Panc1 (cell line): ENCODE data around the gene CAMK2A. TPM values are rescaled to one million over a fixed set of nuclear protein-coding genes. Genes with fewer than 3 reads are reported as not detected.

Experiments used
- ATAC-seq: fragments of 200-7000 bp; cut with Tn5 transposase; 2 replicates; pipeline ENCODE4 v1.9.1; 2020; ENCODE audit warnings: mild to moderate bottlenecking, moderate library complexity
- BruUV-seq: library from RNA; stranded (reverse); fragments of 400-500 nt; replicated peaks from 2 replicates; lab custom pipeline; 2021; lab: Mats Ljungman, UMichigan
- CTCF ChIA-PET: fragments of 300-600 bp; sonication (Branson Sonifier 250); formaldehyde crosslinking; loops from one replicate; lab custom pipeline; 2022; ENCODE audit warnings: antibody characterized with exemption; lab: Charles Lee
- POLR2A ChIA-PET: fragments of 300-600 bp; sonication (Branson Sonifier 250); formaldehyde crosslinking; loops from one replicate; lab custom pipeline; 2022; ENCODE audit warnings: antibody characterized with exemption; lab: Charles Lee
- DNase-seq: peaks from one replicate; pipeline ENCODE4 v3.0.0-alpha.2; 2010; ENCODE audit warnings: low read depth, low spot score
- H3K27ac ChIP-seq: 2 replicates; pipeline ENCODE4 v1.5.1; 2011; ENCODE audit warnings: mild to moderate bottlenecking, low read length, inconsistent platforms
- H3K27me3 ChIP-seq: fragments of 200-500 bp; sonication (Bioruptor generic); 2 replicates; pipeline ENCODE4 v1.6.0; 2014; ENCODE audit warnings: low read length, inconsistent platforms; ENCODE audit not compliant: control insufficient read depth, insufficient read depth
- H3K36me3 ChIP-seq: fragments of 200-500 bp; sonication (Bioruptor generic); 2 replicates; pipeline ENCODE4 v1.5.1; 2014; ENCODE audit warnings: inconsistent platforms, mild to moderate bottlenecking, low read length, moderate library complexity; ENCODE audit not compliant: control insufficient read depth, insufficient read depth
- H3K4me1 ChIP-seq: 2 replicates; pipeline ENCODE4 v1.5.1; 2011; ENCODE audit warnings: inconsistent platforms, mild to moderate bottlenecking, low read length, moderate library complexity; ENCODE audit not compliant: control insufficient read depth, insufficient read depth
- H3K4me3 ChIP-seq, 2 experiments: 2 replicates each; pipeline ENCODE4 v1.5.1; 2011 to 2012; ENCODE audit warnings: low read depth in 2 of 2, low read length in 2 of 2, mild to moderate bottlenecking in 2 of 2, inconsistent platforms in 1 of 2, moderate library complexity in 1 of 2
- H3K9me3 ChIP-seq: fragments of 200-500 bp; sonication (Bioruptor generic); 2 replicates; pipeline ENCODE4 v1.5.1; 2014; ENCODE audit warnings: low read depth, mild to moderate bottlenecking, inconsistent platforms, low read length, moderate library complexity; ENCODE audit not compliant: control insufficient read depth, insufficient read depth
- POLR2AphosphoS5 ChIP-seq: IDR thresholded peaks from 2 replicates; pipeline ENCODE4 v1.6.1; 2012; ENCODE audit warnings: mild to moderate bottlenecking, low read depth, low read length, moderate library complexity
- SIN3A ChIP-seq: IDR thresholded peaks from 2 replicates; pipeline ENCODE4 v1.6.1; 2012; ENCODE audit warnings: low read depth, mild to moderate bottlenecking, low read length, moderate library complexity, borderline replicate concordance; ENCODE audit not compliant: insufficient read depth
- TCF7L2 ChIP-seq: IDR thresholded peaks from 2 replicates; pipeline ENCODE4 v1.6.1; 2011; ENCODE audit warnings: mild to moderate bottlenecking, low read depth, low read length, inconsistent platforms
- in situ Hi-C: cut with HindIII; loops from 2 replicates; pipeline ENCODE4 v1.10.0; 2016; ENCODE audit warnings: low sequenced_read_pairs, low pct_unique_long_range_greater_than_20kb
- intact Hi-C: fragments of 100-400 bp; cut with micrococcal nuclease; formaldehyde crosslinking; loops from one replicate; pipeline ENCODE4 v1.10.0; 2022; ENCODE audit not compliant: unreplicated experiment
- total RNA-seq: library from RNA; stranded (reverse); gene quantifications from one replicate; pipeline ENCODE4 v1.2.1, GENCODE V29; 2021; ENCODE audit not compliant: unreplicated experiment
- TF ChIP-seq, protein P1 (sequence below): fragments of 450-650 bp; IDR thresholded peaks from 2 replicates; pipeline ENCODE4 v1.5.1; 2017; ENCODE audit warnings: mild to moderate bottlenecking
- TF ChIP-seq, protein P2 (sequence below), 2 experiments: IDR thresholded peaks; 2 replicates each; pipeline ENCODE4 v1.6.1; 2011 to 2012; ENCODE audit warnings: low read depth in 2 of 2, control low read depth in 1 of 2, low read length in 1 of 2, mild to moderate bottlenecking in 1 of 2, moderate library complexity in 1 of 2; ENCODE audit not compliant: insufficient read depth in 1 of 2

The CAMK2A gene
- total RNA-seq, 1 experiment from 2014 or later, result 0.51 TPM

DNA sequence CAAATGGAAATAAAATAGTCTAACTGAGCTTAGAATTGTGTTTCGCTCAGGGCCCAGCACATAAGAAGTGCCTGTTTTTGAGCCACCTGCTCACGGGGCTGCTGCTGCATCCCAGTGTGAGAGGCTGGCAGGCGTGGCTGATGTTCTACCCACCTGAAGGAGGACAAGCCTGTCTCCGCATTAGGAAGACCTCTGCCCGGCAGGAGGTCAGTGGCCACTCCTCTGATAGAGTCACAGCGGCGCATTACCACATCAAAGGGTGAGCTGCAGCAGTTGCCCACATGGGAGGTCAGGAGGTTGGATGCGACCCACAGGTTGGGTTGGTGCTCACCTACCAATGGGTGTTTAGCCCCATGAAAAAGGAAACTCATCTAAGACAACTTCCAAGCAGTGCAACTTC is 103.4 kb downstream of the CAMK2A start:
- ChIA-PET POLR2A (interaction anchor here (0.6 kb wide), 1 partner anchor 12 kb away, joined by 4 read pairs; no protein-coding TSS in a partner anchor), CTCF (no interaction called here)
- Histone ChIP-seq H3K27me3 (peaks cover 9% of the 10 kb centered on the region), H3K9me3 (no peaks in the 10 kb centered on the region), H3K4me1 (no peaks in the 10 kb centered on the region), H3K27ac (no peak overlapping the region), H3K4me3 (no peak overlapping the region), H3K36me3 (no peaks in the 10 kb centered on the region)
- in situ Hi-C loops (no loop called here), intact Hi-C loops (no loop called here)
- DNase-seq (no peak), ATAC-seq (no peak)
- no TSS peak for BruUV-seq
- TF ChIP-seq TCF7L2 (no peak), POLR2AphosphoS5 (no peak), SIN3A (no peak)
- TF ChIP-seq, protein P1, sequence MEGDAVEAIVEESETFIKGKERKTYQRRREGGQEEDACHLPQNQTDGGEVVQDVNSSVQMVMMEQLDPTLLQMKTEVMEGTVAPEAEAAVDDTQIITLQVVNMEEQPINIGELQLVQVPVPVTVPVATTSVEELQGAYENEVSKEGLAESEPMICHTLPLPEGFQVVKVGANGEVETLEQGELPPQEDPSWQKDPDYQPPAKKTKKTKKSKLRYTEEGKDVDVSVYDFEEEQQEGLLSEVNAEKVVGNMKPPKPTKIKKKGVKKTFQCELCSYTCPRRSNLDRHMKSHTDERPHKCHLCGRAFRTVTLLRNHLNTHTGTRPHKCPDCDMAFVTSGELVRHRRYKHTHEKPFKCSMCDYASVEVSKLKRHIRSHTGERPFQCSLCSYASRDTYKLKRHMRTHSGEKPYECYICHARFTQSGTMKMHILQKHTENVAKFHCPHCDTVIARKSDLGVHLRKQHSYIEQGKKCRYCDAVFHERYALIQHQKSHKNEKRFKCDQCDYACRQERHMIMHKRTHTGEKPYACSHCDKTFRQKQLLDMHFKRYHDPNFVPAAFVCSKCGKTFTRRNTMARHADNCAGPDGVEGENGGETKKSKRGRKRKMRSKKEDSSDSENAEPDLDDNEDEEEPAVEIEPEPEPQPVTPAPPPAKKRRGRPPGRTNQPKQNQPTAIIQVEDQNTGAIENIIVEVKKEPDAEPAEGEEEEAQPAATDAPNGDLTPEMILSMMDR, result no peak
- TF ChIP-seq, protein P2, sequence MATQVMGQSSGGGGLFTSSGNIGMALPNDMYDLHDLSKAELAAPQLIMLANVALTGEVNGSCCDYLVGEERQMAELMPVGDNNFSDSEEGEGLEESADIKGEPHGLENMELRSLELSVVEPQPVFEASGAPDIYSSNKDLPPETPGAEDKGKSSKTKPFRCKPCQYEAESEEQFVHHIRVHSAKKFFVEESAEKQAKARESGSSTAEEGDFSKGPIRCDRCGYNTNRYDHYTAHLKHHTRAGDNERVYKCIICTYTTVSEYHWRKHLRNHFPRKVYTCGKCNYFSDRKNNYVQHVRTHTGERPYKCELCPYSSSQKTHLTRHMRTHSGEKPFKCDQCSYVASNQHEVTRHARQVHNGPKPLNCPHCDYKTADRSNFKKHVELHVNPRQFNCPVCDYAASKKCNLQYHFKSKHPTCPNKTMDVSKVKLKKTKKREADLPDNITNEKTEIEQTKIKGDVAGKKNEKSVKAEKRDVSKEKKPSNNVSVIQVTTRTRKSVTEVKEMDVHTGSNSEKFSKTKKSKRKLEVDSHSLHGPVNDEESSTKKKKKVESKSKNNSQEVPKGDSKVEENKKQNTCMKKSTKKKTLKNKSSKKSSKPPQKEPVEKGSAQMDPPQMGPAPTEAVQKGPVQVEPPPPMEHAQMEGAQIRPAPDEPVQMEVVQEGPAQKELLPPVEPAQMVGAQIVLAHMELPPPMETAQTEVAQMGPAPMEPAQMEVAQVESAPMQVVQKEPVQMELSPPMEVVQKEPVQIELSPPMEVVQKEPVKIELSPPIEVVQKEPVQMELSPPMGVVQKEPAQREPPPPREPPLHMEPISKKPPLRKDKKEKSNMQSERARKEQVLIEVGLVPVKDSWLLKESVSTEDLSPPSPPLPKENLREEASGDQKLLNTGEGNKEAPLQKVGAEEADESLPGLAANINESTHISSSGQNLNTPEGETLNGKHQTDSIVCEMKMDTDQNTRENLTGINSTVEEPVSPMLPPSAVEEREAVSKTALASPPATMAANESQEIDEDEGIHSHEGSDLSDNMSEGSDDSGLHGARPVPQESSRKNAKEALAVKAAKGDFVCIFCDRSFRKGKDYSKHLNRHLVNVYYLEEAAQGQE (IDR thresholded peaks at IDR 0.05; ENCODE audit: insufficient read depth in 1 of 2, low read depth in 2 of 2, low read length in 1 of 2), result no peak

DNA sequence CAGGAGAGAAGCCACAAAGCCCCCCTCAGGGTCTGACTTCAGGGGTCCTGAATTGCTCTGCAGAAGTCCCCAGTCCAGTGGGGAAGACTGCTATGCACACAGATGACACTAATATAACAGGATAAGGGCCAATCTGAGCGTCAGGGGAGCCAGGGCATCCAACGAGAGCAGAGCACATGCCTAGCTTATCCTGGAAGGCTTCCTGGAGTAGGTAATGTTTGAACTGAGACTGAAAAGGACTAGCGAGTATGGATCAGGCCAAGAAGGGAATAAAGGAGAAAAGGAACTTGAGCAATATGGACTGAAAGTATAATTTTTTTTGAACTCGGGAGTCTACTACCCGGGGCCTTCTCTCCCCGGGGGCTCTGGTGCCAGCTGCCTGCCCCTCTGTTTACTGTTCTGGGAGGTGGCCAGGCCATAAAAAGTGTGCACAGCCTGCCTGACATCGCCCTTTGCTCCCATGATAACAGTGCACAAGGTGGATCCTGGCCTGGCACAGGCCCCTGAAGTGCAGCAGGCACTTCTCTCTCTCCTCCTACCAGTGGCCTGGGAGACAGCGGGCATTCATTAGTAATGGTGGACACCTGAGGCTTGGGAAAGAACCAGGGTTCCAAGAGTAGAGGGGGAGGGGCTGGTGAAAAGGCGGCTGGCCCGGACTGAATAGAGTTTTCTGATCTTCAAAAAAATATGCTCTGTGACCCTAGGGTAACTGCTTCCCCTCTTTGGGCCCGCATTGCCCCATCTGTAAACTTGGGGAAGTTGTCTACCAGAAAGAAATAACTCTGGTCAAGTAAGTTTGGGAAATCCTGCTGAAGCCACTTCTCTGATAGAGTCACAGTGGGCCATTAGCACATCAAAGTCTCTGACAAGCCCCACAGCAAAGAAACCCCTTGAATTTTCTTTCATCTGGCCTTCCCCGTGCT is 104.3 kb downstream of the CAMK2A start:
- peaks cover 9% of the 10 kb centered on the region for H3K27me3 ChIP-seq
- no peak overlapping the region for H3K4me3 ChIP-seq
- ChIA-PET POLR2A (no interaction called here), CTCF (no interaction called here)
- H3K4me1 ChIP-seq, result no peaks in the 10 kb centered on the region
- H3K36me3 ChIP-seq, result no peaks in the 10 kb centered on the region
- intact Hi-C loops (no loop called here), in situ Hi-C loops (no loop called here)
- no peak overlapping the region for H3K27ac ChIP-seq
- H3K9me3 ChIP-seq, result no peaks in the 10 kb centered on the region
- TF ChIP-seq, protein P2 (IDR thresholded peaks at IDR 0.05; ENCODE audit: insufficient read depth in 1 of 2, low read depth in 2 of 2, low read length in 1 of 2), result no peak
- no peak for DNase-seq
- BruUV-seq, result no TSS peak
- ATAC-seq, result no peak
